GM19025 (cell line): ENCODE data around the gene KRTAP21-3.

Experiments
- ATAC-seq: cut with Tn5 transposase; IDR thresholded peaks from one replicate; pipeline ENCODE4 v1.9.1; 2021; ENCODE audit warnings: mild to moderate bottlenecking, low read depth, moderate library complexity; ENCODE audit not compliant: unreplicated experiment

The KRTAP21-3 gene

DNA sequence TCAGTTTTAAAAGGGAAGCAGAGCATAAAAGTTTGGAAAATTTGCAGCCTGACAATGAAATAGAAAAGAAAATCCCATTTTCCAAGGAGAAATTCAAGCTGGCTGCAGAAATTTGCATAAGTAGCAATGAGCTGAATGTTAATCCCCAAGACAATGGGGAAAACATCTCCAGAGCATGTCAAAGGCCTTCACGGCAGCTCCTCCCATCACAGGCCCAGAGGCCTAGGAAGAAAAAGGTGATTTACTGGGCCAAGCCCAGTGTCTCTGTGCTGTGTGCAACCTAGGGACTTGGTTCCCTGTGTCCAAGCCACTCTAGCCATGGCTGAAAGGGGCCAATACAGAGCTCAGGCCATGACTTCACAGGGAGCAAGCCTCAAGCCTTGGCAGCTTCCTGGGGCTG is 49.8 kb downstream of the KRTAP21-3 start:
- ATAC-seq, result no peak
